GM12878 (cell line): ENCODE results near the gene RAB7B.

Source experiments
- CTCF ChIP-seq, 3 experiments: IDR thresholded peaks in 2 of 3; conservative IDR thresholded peaks in 1 of 3; 2 replicates each; pipeline ENCODE4 v1.5.1; 2011; ENCODE audit warnings: low read depth in 3 of 3, low read length in 3 of 3, mild to moderate bottlenecking in 3 of 3, control low read depth in 2 of 3, moderate library complexity in 2 of 3, inconsistent platforms in 1 of 3, mixed read lengths in 1 of 3; ENCODE audit not compliant: control insufficient read depth in 2 of 3, insufficient read depth in 1 of 3; ENCODE audit errors: extremely low read depth in 1 of 3
- EZH2 ChIP-seq: IDR thresholded peaks from 2 replicates; pipeline ENCODE4 v1.6.1; 2012; ENCODE audit warnings: low read depth, mild to moderate bottlenecking, control low read depth, inconsistent platforms, low read length, borderline replicate concordance; ENCODE audit not compliant: control insufficient read depth
- REST ChIP-seq: IDR thresholded peaks from 2 replicates; pipeline ENCODE4 v1.6.1; 2012; ENCODE audit warnings: mild to moderate bottlenecking, low read depth, low read length
- SPI1 ChIP-seq: IDR thresholded peaks from 2 replicates; pipeline ENCODE4 v1.6.1; 2011; ENCODE audit warnings: low read depth, mild to moderate bottlenecking, low read length, moderate library complexity, borderline replicate concordance; ENCODE audit not compliant: insufficient read depth

GRCh38 chr1:206023695-206024094, 20.5 kb upstream of the RAB7B start, which contains the start of gene CTSE:
- TF ChIP-seq SPI1 (no peak), CTCF (IDR thresholded peaks at IDR 0.05 in 2 of 3, conservative IDR thresholded peaks at IDR 0.05 in 1 of 3; ENCODE audit: control insufficient read depth in 2 of 3, extremely low read depth in 1 of 3, insufficient read depth in 1 of 3, low read depth in 3 of 3, low read length in 3 of 3) (no peak), REST (no peak), EZH2 (no peak)
